Astrocyte of the cerebellum (primary cell): ENCODE results near the gene PLEKHO2.

Source experiments
- DNase-seq: peaks from one replicate; pipeline ENCODE4 v3.0.0-alpha.2; 2011; ENCODE audit warnings: low read depth
- H3K4me3 ChIP-seq: 2 replicates; pipeline ENCODE4 v1.5.1; 2011; ENCODE audit warnings: mild to moderate bottlenecking, low read depth, low read length, moderate library complexity
- in situ Hi-C: cut with HindIII; loops from 2 replicates; pipeline ENCODE4 v1.10.0; 2017; ENCODE audit warnings: low sequenced_read_pairs
- TF ChIP-seq, protein P1 (sequence below): IDR thresholded peaks from 2 replicates; pipeline ENCODE4 v1.5.1; 2012; ENCODE audit warnings: low read length, low read depth, moderate library complexity, mild to moderate bottlenecking; ENCODE audit errors: missing control alignments

PLEKHO2 gene

GRCh38 chr15:64833690-64834089, 8.0 kb upstream of the PLEKHO2 start:
- in situ Hi-C loops: loop anchor here (10.0 kb wide), 1 partner anchor 91 kb away; no protein-coding TSS in a partner anchor
- H3K4me3 ChIP-seq: no peak overlapping the region
- DNase-seq: no peak
- TF ChIP-seq, protein P1, sequence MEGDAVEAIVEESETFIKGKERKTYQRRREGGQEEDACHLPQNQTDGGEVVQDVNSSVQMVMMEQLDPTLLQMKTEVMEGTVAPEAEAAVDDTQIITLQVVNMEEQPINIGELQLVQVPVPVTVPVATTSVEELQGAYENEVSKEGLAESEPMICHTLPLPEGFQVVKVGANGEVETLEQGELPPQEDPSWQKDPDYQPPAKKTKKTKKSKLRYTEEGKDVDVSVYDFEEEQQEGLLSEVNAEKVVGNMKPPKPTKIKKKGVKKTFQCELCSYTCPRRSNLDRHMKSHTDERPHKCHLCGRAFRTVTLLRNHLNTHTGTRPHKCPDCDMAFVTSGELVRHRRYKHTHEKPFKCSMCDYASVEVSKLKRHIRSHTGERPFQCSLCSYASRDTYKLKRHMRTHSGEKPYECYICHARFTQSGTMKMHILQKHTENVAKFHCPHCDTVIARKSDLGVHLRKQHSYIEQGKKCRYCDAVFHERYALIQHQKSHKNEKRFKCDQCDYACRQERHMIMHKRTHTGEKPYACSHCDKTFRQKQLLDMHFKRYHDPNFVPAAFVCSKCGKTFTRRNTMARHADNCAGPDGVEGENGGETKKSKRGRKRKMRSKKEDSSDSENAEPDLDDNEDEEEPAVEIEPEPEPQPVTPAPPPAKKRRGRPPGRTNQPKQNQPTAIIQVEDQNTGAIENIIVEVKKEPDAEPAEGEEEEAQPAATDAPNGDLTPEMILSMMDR: no peak

- H3K4me3 ChIP-seq: no peak overlapping the region
- in situ Hi-C loops: loop anchor here (5.0 to 10.0 kb wide), 4 partner anchors 54 to 106 kb away; no protein-coding TSS in a partner anchor
- TF ChIP-seq, protein P1: no peak
- DNase-seq: no peak
These were observed 5.6 kb upstream of the PLEKHO2 start for GRCh38 chr15:64836023-64836536.

GRCh38 chr15:64837502-64837901, 4.2 kb upstream of the PLEKHO2 start:
- in situ Hi-C loops: loop anchor here (5.0 to 10.0 kb wide), 4 partner anchors 55 to 105 kb away; no protein-coding TSS in a partner anchor
- TF ChIP-seq, protein P1: no peak
- H3K4me3 ChIP-seq: no peak overlapping the region
- no peak for DNase-seq

DNA sequence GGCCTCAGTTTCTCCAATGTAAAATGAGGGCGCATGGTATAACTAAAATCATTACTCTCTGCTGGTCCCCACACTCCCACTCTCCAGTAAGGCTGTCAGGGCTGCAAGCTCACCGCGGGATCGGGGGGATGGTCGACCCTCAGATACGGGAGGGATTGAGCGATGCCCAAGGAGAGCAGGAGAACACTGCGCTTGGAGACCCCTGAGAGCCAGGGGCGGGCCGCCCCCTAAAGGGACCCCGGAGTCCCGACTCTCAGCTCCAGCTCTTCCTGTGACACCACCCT, 713 bp upstream of the PLEKHO2 start:
- TF ChIP-seq, protein P1: no peak
- in situ Hi-C loops: no loop called here
- H3K4me3 ChIP-seq: peak overlapping the region; percentile 89
- DNase-seq: no peak

GRCh38 chr15:64842096-64842939, 603 bp downstream of the PLEKHO2 start:
- H3K4me3 ChIP-seq: peak overlapping the region; percentile 89
- DNase-seq: no peak
- TF ChIP-seq, protein P1: no peak
- in situ Hi-C loops: no loop called here

GRCh38 chr15:64842986-64843561, 1.4 kb downstream of the PLEKHO2 start:
- in situ Hi-C loops: no loop called here
- TF ChIP-seq, protein P1: no peak
- peak overlapping the region; percentile 89 for H3K4me3 ChIP-seq
- no peak for DNase-seq
